Measurements from ENCODE around the gene IL24. TPM values are rescaled to one million over a fixed set of nuclear protein-coding genes. Genes with fewer than 3 reads are reported as not detected.
"Not testable (repeated sequence)": the region's sequence is repeated elsewhere in the genome, so short reads cannot be mapped to it uniquely, and the experiment has no call there.

The IL24 gene
- total and polyA plus RNA-seq, 10 of the 15 experiments (the other 5 are each of a cell fraction or from before 2014, with no cell fraction given) = 0.05 to 19.8 (median 0.35) TPM; not detected in 1

- DNase-seq (ENCODE audit: low read depth, low spot score) = no peak
- Histone ChIP-seq H3K79me2 (ENCODE audit: control insufficient read depth, insufficient read depth, low read length) (no peaks in the 10 kb centered on the region), H3K36me3 (ENCODE audit: control insufficient read depth in 2 of 2, insufficient read depth in 2 of 2, low read length in 1 of 2) (no peaks in the 10 kb centered on the region), H2AFZ (ENCODE audit: control insufficient read depth, low read depth, low read length) (no peak overlapping the region), H3K4me2 (ENCODE audit: control insufficient read depth, insufficient read depth) (no peak overlapping the region), H4K20me1 (ENCODE audit: control insufficient read depth, insufficient read depth) (no peaks in the 10 kb centered on the region), H3K4me1 (ENCODE audit: control insufficient read depth, insufficient read depth, low read length) (no peaks in the 10 kb centered on the region), H3K4me3 (no peak overlapping the region), H3K27ac (ENCODE audit: control insufficient read depth, insufficient read depth) (no peak overlapping the region), H3K9ac (ENCODE audit: control insufficient read depth, insufficient read depth, low read length) (no peak overlapping the region), H3K27me3 (replicated peaks in 1 of 2; ENCODE audit: control insufficient read depth in 2 of 2, insufficient read depth in 2 of 2, low read length in 1 of 2) (no peaks in the 10 kb centered on the region), H3K9me3 (replicated peaks; ENCODE audit: control insufficient read depth, insufficient read depth, low read length) (no peaks in the 10 kb centered on the region; the same call in 1 of the 3 replicates)
- no TSS peak for BruUV-seq (replicated peaks)
- ChIA-PET RAD21 (ENCODE audit: unreplicated experiment) (interaction anchor here (0.6 kb wide), 1 partner anchor 118 kb away, joined by 3 read pairs; no protein-coding TSS in a partner anchor), SMC1A (ENCODE audit: uncharacterized antibody, unreplicated experiment) (interaction anchor here (0.5 to 1.7 kb wide), 6 partner anchors 9 to 242 kb away, joined by 3 to 5 read pairs (median 4); no protein-coding TSS in a partner anchor), POLR2A (no interaction called here), CTCF (interaction anchor here (0.6 to 1.5 kb wide), 3 partner anchors 9 to 130 kb away, joined by 3 to 4 read pairs (median 3); no protein-coding TSS in a partner anchor)
- in situ Hi-C loops (cut with MboI) = no loop called here
- FAIRE-seq = no peak
- intact Hi-C loops (cut with micrococcal nuclease; ENCODE audit: unreplicated experiment) = no loop called here
- WGBS (ENCODE audit: insufficient coverage, insufficient replicate concordance, low lambda C conversion rate, missing lambda C conversion rate) = 72% methylated on average over 5 of the region's 5 CpGs
- TF ChIP-seq NR2C2 (IDR thresholded peaks at IDR 0.05; ENCODE audit: borderline replicate concordance, control insufficient read depth, insufficient read length, low read depth) (no peak), JUNB (IDR thresholded peaks at IDR 0.05) (no peak), GATAD2B (conservative IDR thresholded peaks at IDR 0.05; ENCODE audit: low read depth) (no peak), ZBTB4 (CRISPR knock-in tag; IDR thresholded peaks at IDR 0.05) (no peak), CREM (IDR thresholded peaks at IDR 0.05; ENCODE audit: low read depth) (no peak), SMAD5 (IDR thresholded peaks at IDR 0.05; ENCODE audit: low read depth) (no peak), CHD4 (IDR thresholded peaks at IDR 0.05) (no peak), FOXM1 (IDR thresholded peaks at IDR 0.05; ENCODE audit: low read depth, low read length) (no peak), MAX (IDR thresholded peaks at IDR 0.05; ENCODE audit: low read depth, low read length) (no peak), TCF3 (IDR thresholded peaks at IDR 0.05; ENCODE audit: borderline replicate concordance, insufficient read depth, low read depth, low read length) (no peak), MEF2A (IDR thresholded peaks at IDR 0.05; ENCODE audit: insufficient read depth, low read depth, low read length) (no peak), BRCA1 (IDR thresholded peaks at IDR 0.05; ENCODE audit: low read depth, low read length) (no peak)
- ATAC-seq = no peak
Measured at GRCh38 chr1:206851341-206852010, 45.8 kb upstream of the IL24 start.

- H3K27me3 ChIP-seq (replicated peaks in 1 of 2; ENCODE audit: control insufficient read depth in 2 of 2, insufficient read depth in 2 of 2, low read length in 1 of 2); FAIRE-seq; H2AFZ ChIP-seq (ENCODE audit: control insufficient read depth, low read depth, low read length); H3K27ac ChIP-seq (ENCODE audit: control insufficient read depth, insufficient read depth); ATAC-seq; H3K4me1 ChIP-seq (ENCODE audit: control insufficient read depth, insufficient read depth, low read length); in situ Hi-C loops (cut with MboI); H3K36me3 ChIP-seq (ENCODE audit: control insufficient read depth in 2 of 2, insufficient read depth in 2 of 2, low read length in 1 of 2); H3K4me2 ChIP-seq (ENCODE audit: control insufficient read depth, insufficient read depth); POLR2A ChIA-PET; H3K79me2 ChIP-seq (ENCODE audit: control insufficient read depth, insufficient read depth, low read length); H4K20me1 ChIP-seq (ENCODE audit: control insufficient read depth, insufficient read depth); CTCF ChIA-PET; BruUV-seq (replicated peaks); intact Hi-C loops (cut with micrococcal nuclease; ENCODE audit: unreplicated experiment); H3K9me3 ChIP-seq (replicated peaks; ENCODE audit: control insufficient read depth, insufficient read depth, low read length); H3K4me3 ChIP-seq; H3K9ac ChIP-seq (ENCODE audit: control insufficient read depth, insufficient read depth, low read length); DNase-seq (ENCODE audit: low read depth, low spot score): not testable (repeated sequence)
- ChIA-PET RAD21 (ENCODE audit: unreplicated experiment) (interaction anchor here (1.3 kb wide), 1 partner anchor 127 kb away, joined by 3 read pairs; no protein-coding TSS in a partner anchor), SMC1A (ENCODE audit: uncharacterized antibody, unreplicated experiment) (interaction anchor here (0.9 to 1.7 kb wide), 3 partner anchors 11 to 130 kb away, joined by 3 to 5 read pairs (median 4); no protein-coding TSS in a partner anchor)
- 54% methylated on average over 2 of the region's 2 CpGs for WGBS (ENCODE audit: insufficient coverage, insufficient replicate concordance, low lambda C conversion rate, missing lambda C conversion rate)
Measured at GRCh38 chr1:206852662-206853061, 44.6 kb upstream of the IL24 start.
